Sigmoid colon (tissue), 7 donors: ENCODE results near the gene RPA3. TPM values are rescaled to one million over a fixed set of nuclear protein-coding genes. Genes with fewer than 3 reads are reported as not detected.
"Not testable (repeated sequence)": the region's sequence is repeated elsewhere in the genome, so short reads cannot be mapped to it uniquely, and the experiment has no call there.

Experiments used
- DNase-seq: peaks from one replicate; pipeline ENCODE4 v3.0.0-alpha.2; 2019
- H3K27ac ChIP-seq, 4 donors: fragments of 200-600 bp; sonication (generic); one replicate each; pipeline ENCODE4 v1.5.1; 2016 to 2019; ENCODE audit warnings: mild to moderate bottlenecking in 1 of 4
- H3K27me3 ChIP-seq, 3 donors: fragments of 200-600 bp; sonication (generic); one replicate each; pipeline ENCODE4 v1.5.1; 2019; ENCODE audit warnings: mild to moderate bottlenecking in 1 of 3
- H3K36me3 ChIP-seq, 4 donors: fragments of 200-600 bp; sonication (generic); one replicate each; pipeline ENCODE4 v1.5.1; 2016 to 2019
- H3K4me1 ChIP-seq, 4 donors: fragments of 200-600 bp; sonication (generic); one replicate each; pipeline ENCODE4 v1.5.1; 2017 to 2019
- H3K4me3 ChIP-seq, 4 donors: fragments of 200-600 bp; sonication (generic); one replicate each; pipeline ENCODE4 v1.5.1; 2017 to 2019; ENCODE audit warnings: mild to moderate bottlenecking in 2 of 4, moderate library complexity in 1 of 4
- H3K9me3 ChIP-seq, 4 donors: fragments of 200-600 bp in 3 of 4; sonication (generic) in 3 of 4; one replicate each; pipeline versions ENCODE4 v1.5.1 to v1.6.1; 2013 to 2019
- EP300 ChIP-seq, 4 donors: sonication (generic); formaldehyde crosslinking; IDR thresholded peaks; one replicate each; pipeline ENCODE4 v1.6.1; 2017; ENCODE audit warnings: antibody characterized with exemption in 4 of 4
- POLR2A ChIP-seq, 2 donors: fragments of 450-650 bp; IDR thresholded peaks; one replicate each; pipeline ENCODE4 v1.6.1; 2016; ENCODE audit warnings: antibody characterized with exemption in 2 of 2, mild to moderate bottlenecking in 2 of 2, moderate library complexity in 2 of 2
- POLR2AphosphoS5 ChIP-seq, 4 donors: sonication (generic); formaldehyde crosslinking; IDR thresholded peaks; one replicate each; pipeline ENCODE4 v1.6.1; 2017; ENCODE audit warnings: antibody characterized with exemption in 4 of 4
- WGBS, 2 donors: extraction: QIAGEN DNeasy Blood & Tissue Kit; methylation state at CpG; one replicate each; pipeline ENCODE4 v1.1.7; 2013; 5-methylcytosine and 5-hydroxymethylcytosine counted together
- intact Hi-C: fragments of 100-400 bp; cut with DNase I; formaldehyde crosslinking; loops from one replicate; pipeline ENCODE4 v1.15.1; 2023
- polyA plus RNA-seq, 3 donors: library from polyadenylated mRNA; stranded (reverse); fragments of 200-250 nt; gene quantifications; one replicate each; pipeline ENCODE4 v1.2.3, GENCODE V29; 2013
- total RNA-seq, 4 donors: library from RNA; depleted of rRNA; stranded (reverse); fragments of >200 nt; gene quantifications; one replicate each; pipeline ENCODE4 v1.1.0, GENCODE V29; 2016
- TF ChIP-seq, protein P1 (sequence below), 4 experiments: fragments of 450-650 bp in 3 of 4; fragments of 200-600 bp in 1 of 4; IDR thresholded peaks; one replicate each; pipeline ENCODE4 v1.5.1; 2016 to 2019; ENCODE audit warnings: antibody characterized with exemption in 4 of 4, mild to moderate bottlenecking in 3 of 4, moderate library complexity in 2 of 4
- donor health status: healthy with polysubstance abuse.
- donor health status: Bipolar disorder and iron deficiency.
- donor health status: healthy.

The RPA3 gene
- total and polyA plus RNA-seq, 7 donors, result 15.8 to 66.8 (median 30.3) TPM

DNA sequence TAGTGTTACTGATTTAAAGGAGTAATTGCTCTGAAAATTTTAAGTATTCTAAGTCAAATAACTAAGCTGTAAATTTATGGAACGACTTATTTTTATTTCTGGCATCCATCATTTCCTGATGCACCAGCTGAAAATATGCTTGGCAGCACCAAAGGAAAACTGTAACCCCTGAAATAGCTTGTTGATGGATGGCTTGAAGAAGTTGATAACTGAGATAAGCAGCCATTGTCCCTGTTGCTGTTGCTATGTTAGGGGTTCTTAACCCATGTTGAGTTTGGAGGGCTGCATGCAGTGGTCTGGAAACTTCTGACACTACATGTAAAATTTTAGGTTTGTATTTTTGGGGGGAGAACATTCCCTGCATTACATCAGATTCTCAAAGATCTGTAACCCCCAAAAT, 30.6 kb downstream of the RPA3 start:
- DNase-seq, result no peak
- H3K4me3 ChIP-seq, result no peak overlapping the region
- H3K27me3 ChIP-seq, result no peaks in the 10 kb centered on the region
- intact Hi-C loops, result no loop called here
- H3K27ac ChIP-seq, result no peak overlapping the region
- TF ChIP-seq POLR2AphosphoS5 (IDR thresholded peaks at IDR 0.05), result no peak
- TF ChIP-seq, protein P1, sequence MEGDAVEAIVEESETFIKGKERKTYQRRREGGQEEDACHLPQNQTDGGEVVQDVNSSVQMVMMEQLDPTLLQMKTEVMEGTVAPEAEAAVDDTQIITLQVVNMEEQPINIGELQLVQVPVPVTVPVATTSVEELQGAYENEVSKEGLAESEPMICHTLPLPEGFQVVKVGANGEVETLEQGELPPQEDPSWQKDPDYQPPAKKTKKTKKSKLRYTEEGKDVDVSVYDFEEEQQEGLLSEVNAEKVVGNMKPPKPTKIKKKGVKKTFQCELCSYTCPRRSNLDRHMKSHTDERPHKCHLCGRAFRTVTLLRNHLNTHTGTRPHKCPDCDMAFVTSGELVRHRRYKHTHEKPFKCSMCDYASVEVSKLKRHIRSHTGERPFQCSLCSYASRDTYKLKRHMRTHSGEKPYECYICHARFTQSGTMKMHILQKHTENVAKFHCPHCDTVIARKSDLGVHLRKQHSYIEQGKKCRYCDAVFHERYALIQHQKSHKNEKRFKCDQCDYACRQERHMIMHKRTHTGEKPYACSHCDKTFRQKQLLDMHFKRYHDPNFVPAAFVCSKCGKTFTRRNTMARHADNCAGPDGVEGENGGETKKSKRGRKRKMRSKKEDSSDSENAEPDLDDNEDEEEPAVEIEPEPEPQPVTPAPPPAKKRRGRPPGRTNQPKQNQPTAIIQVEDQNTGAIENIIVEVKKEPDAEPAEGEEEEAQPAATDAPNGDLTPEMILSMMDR (IDR thresholded peaks at IDR 0.05), result no peak
- H3K4me1 ChIP-seq, result peaks cover 0 to 24% (median 16%) of the 10 kb centered on the region in 4 donors
- no peaks in the 10 kb centered on the region for H3K36me3 ChIP-seq
- 46 to 83% methylated on average over 1 of the region's 1 CpG for WGBS, 2 donors
- no peaks in the 10 kb centered on the region for H3K9me3 ChIP-seq

DNA sequence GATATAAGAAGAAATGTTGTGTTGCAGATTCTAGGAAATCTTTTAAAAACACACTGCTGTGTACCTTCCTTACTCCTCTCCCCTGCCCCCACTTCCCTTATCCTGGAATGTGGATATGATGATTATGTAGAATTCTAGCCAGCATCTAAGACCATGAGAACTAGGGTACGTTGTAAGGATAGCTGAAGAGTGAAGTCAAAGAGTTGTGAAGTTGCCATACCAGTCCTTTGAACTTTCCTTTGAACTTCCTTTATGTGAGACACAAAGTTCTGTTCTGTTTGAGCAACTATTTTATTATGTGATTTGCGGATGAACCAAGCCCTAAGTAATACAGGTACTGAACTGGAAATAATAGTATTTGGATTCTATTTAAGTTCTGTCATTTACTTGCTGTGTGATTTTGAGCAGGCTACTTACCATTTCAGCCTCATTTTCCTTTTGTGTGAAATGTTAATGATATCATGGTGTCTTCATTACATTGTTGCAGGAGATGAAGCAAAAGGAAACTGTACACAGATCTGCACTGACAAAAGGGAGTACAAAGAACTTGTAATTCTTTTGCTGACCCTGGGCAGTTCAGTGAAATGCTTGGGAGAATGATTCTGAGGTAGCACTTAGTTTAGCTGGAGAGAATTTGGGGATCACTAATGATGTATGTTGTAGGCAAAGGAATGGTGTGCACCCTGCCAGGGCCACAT, 31.4 kb downstream of the RPA3 start:
- Histone ChIP-seq H3K4me3 (no peak overlapping the region), H3K4me1 (peaks cover 0 to 28% (median 20%) of the 10 kb centered on the region in 4 donors), H3K27ac (no peak overlapping the region), H3K9me3 (no peaks in the 10 kb centered on the region), H3K27me3 (no peaks in the 10 kb centered on the region), H3K36me3 (no peaks in the 10 kb centered on the region)
- 24 to 63% methylated on average over 2 of the region's 2 CpGs for WGBS, 2 donors
- no peak for TF ChIP-seq POLR2AphosphoS5 (IDR thresholded peaks at IDR 0.05)
- intact Hi-C loops, result no loop called here
- no peak for DNase-seq

DNA sequence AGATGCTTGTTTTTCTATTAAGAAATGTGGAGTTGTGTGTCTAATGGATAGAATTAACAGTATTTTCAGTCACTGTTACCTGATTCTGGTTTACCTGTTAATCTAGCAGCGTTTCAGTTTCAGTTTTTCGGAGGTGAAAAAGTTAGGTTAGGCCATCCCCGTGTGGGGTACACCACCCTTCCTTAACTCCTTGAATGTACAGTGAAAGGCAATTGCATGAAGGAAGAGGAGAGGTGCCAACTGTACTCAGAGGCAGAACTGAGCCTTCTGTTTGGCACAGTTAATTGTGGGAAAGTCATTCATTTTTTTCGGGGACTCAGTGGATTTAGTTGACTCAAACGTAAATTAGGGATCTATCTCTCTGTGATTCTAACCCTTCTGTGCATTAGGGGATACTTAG, 35.5 kb downstream of the RPA3 start:
- intact Hi-C loops, result loop anchor here (2.0 to 5.0 kb wide), 4 partner anchors 78 to 534 kb away; partner anchors contain the start of gene GLCCI1
- TF ChIP-seq POLR2AphosphoS5 (IDR thresholded peaks at IDR 0.05), result no peak
- TF ChIP-seq EP300 (IDR thresholded peaks at IDR 0.05), result no peak
- TF ChIP-seq, protein P1 (IDR thresholded peaks at IDR 0.05), result no peak
- TF ChIP-seq POLR2A (IDR thresholded peaks at IDR 0.05), result no peak
- no peak overlapping the region for H3K4me3 ChIP-seq
- 52 to 79% methylated on average over 5 of the region's 5 CpGs for WGBS, 2 donors
- H3K27me3 ChIP-seq, result no peaks in the 10 kb centered on the region
- no peaks in the 10 kb centered on the region for H3K9me3 ChIP-seq
- DNase-seq, result no peak
- H3K4me1 ChIP-seq, result peaks cover 0 to 32% (median 28%) of the 10 kb centered on the region in 4 donors
- H3K36me3 ChIP-seq, result no peaks in the 10 kb centered on the region
- peak overlapping the region in 1 of 4 donors; percentile 14 for H3K27ac ChIP-seq

DNA sequence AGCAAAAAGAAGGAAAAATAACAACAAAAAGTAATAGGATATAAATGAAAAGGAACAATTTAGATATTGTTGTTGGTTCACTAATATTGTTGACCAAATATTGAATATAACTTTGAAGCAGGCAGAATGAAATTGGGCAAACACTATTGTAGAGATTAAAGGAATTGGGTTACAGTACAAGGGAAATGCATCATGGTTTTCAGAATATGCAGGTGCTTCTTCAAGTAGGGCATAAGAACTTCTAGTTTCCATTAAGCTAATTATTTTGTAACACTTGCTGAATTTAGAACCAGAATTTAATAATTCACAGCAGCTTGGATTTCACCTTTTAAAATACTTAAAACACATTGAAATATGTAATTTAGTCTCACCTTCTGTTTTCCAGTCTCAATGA, 36.5 kb downstream of the RPA3 start:
- TF ChIP-seq, protein P1 (IDR thresholded peaks at IDR 0.05), result no peak
- TF ChIP-seq POLR2A (IDR thresholded peaks at IDR 0.05) (no peak), EP300 (IDR thresholded peaks at IDR 0.05) (no peak)
- Histone ChIP-seq H3K36me3 (no peaks in the 10 kb centered on the region), H3K4me3 (no peak overlapping the region), H3K27ac (peak overlapping the region in 2 of 4 donors; percentile 43 to 47), H3K27me3 (no peaks in the 10 kb centered on the region), H3K9me3 (no peaks in the 10 kb centered on the region), H3K4me1 (peaks cover 0 to 23% (median 19%) of the 10 kb centered on the region in 4 donors)
- intact Hi-C loops, result loop anchor here (2.0 to 5.0 kb wide), 4 partner anchors 79 to 535 kb away; partner anchors contain the start of gene GLCCI1
- DNase-seq, result no peak

DNA sequence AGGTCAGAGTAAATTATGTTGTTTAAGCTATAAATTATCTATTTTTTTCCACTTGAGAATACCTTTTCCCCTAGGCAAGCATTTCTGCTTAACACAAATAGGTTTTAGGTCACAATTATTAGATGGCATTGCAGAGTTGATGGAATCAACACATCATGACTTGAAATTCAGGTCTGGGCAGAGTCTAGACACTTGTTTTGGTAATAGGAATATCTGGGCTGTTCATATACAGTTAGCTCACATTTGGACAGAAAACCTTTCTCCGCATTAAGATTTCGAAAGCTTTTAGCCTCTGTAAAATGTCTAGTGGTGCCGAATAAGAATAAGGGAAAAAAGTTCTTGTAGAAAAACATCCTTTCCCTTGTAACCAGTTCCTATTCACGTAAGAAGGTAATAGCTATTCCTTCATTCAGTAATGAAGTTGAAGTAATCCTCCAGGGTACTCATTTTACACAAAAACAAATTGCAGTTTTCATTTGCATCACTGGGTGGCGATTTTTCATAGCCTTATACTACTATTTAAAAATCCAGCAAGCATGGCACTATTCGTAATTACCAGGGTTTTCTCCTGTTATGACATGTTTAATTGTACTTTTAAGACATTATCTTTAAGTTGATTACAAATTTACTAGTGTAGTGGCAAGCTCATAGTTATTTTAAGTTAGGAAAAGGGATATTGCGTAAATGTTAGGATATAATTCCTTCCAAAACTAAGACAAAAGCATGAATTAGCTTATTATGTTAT, 37.0 kb downstream of the RPA3 start:
- H3K27me3 ChIP-seq, result no peaks in the 10 kb centered on the region
- H3K27ac ChIP-seq, result peak overlapping the region in 3 of 4 donors; percentile 33 to 47 (median 43)
- H3K4me1 ChIP-seq, result peaks cover 0 to 19% (median 16%) of the 10 kb centered on the region in 4 donors
- no peaks in the 10 kb centered on the region for H3K9me3 ChIP-seq
- 40 to 43% methylated on average over 7 of the region's 7 CpGs for WGBS, 2 donors
- intact Hi-C loops, result loop anchor here (5.0 kb wide), 3 partner anchors 286 to 536 kb away; partner anchors contain the start of gene GLCCI1
- DNase-seq, result no peak
- no peaks in the 10 kb centered on the region for H3K36me3 ChIP-seq
- TF ChIP-seq, protein P1 (IDR thresholded peaks at IDR 0.05), result peak; percentile 29 to 66 (median 62)
- TF ChIP-seq EP300 (IDR thresholded peaks at IDR 0.05), result no peak
- peak overlapping the region in 2 of 4 donors; percentile 13 to 18 for H3K4me3 ChIP-seq

DNA sequence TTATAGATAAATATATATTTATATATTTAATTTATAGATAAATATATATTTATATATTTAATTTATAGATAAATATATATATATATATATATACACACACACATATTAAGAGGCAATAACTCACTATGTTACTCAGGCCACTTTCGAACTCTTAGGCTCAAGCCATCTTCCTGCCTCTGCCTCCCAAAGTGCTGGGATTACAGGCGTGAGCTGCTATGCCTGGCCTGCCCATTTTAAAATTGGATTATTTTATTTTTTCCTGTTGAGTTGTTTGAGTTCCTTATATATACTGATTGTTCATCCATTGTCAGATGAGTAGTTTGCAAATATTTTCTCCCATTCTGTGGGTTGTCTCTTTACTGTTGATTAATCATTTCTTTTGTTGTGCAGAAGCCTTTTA, 38.8 kb downstream of the RPA3 start:
- not testable (repeated sequence) for H3K4me3 ChIP-seq, DNase-seq, H3K27me3 ChIP-seq, H3K27ac ChIP-seq, H3K36me3 ChIP-seq, H3K9me3 ChIP-seq
- intact Hi-C loops, result loop anchor here (5.0 kb wide), 3 partner anchors 288 to 538 kb away; partner anchors contain the start of gene GLCCI1
- 93 to 97% methylated on average over 2 of the region's 2 CpGs for WGBS, 2 donors
- peaks cover 0 to 19% (median 16%) of the 10 kb centered on the region in 4 donors for H3K4me1 ChIP-seq
